ENCODE results near the gene C16orf78. TPM values are rescaled to one million over a fixed set of nuclear protein-coding genes. Genes with fewer than 3 reads are reported as not detected.

C16orf78 gene
- total and polyA plus RNA-seq, 2 of the 4 experiments (the other 2 are of a cell fraction): not detected

DNA sequence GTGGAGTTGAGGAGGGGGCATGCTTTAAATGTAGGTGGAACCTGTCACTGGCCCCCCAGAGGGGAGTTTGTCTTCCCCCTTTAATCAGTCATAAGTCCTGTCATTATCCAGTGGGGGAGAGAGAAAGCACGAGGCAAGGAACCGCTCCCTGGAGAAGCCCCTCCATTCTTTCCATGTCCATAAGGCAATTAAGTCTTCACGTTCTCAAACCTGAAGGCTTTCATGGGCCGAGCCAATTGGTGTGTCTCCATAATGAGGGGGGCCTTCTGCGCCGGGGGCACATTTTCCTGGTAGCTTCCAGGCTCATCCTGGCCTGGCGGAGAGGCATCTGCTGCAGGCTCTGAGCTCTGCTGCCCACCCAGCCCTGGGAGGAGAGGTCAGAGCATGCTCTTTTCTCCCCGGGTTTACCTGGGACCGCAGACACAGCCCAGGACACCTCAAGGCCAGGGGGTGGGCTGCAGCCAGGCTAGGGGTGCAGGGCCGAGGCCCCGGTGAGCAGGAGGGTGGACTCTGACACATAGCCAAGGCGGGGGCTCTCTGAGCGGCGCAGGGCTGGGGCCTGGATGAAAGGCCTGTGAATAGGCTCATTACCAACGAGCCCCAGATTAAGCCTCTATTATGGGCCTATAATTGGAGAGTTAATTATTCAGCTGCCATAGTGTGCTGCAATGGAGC is 42.5 kb downstream of the C16orf78 start:
- no peak overlapping the region for H3K4me3 ChIP-seq (ENCODE audit: insufficient read depth, low read depth, low read length)
- dilution Hi-C loops (cut with HindIII; ENCODE audit: low sequenced_read_pairs, unreplicated experiment): no loop called here
- H3K18ac ChIP-seq (ENCODE audit: low read depth, low read length): no peak overlapping the region
- no peak overlapping the region for H3K27ac ChIP-seq (ENCODE audit: insufficient read depth, low read length)
- no peak overlapping the region for H3K56ac ChIP-seq (ENCODE audit: extremely low read depth, insufficient read depth, low read length)
- WGBS, 2 experiments (ENCODE audit: extremely low coverage in 2 of 2, insufficient read length in 1 of 2): 35% methylated on average over 5 of the region's 15 CpGs; no CpG with 5 or more reads in 1 of the 2 experiments
- H3K14ac ChIP-seq (replicated peaks; ENCODE audit: low read depth, low read length): no peak overlapping the region
- BruUV-seq (replicated peaks): no TSS peak
- ChIA-PET CTCF (no interaction called here), POLR2A (ENCODE audit: unreplicated experiment) (no interaction called here)
- in situ Hi-C loops (cut with MboI; ENCODE audit: low sequenced_read_pairs): no loop called here
- ATAC-seq (ENCODE audit: low read depth) (no peak), DNase-seq (no peak)
- H3K4ac ChIP-seq (ENCODE audit: low read depth, low read length): no peak overlapping the region
- no peak overlapping the region for H4K91ac ChIP-seq (ENCODE audit: insufficient read depth, low read depth, low read length)
- TF ChIP-seq POLR2A (IDR thresholded peaks at IDR 0.05; ENCODE audit: low read depth, low read length) (no peak), MAZ (IDR thresholded peaks at IDR 0.05; ENCODE audit: borderline replicate concordance, low read depth, low read length) (no peak), RAD21 (IDR thresholded peaks at IDR 0.05; ENCODE audit: low read length) (no peak), NFE2L2 (IDR thresholded peaks at IDR 0.05; ENCODE audit: low read depth, low read length) (no peak)
- H3K23ac ChIP-seq (ENCODE audit: low read depth, low read length): no peak overlapping the region
- no peaks in the 10 kb centered on the region for H3K79me1 ChIP-seq (ENCODE audit: low read depth in 1 of 2, low read length in 2 of 2)
- no peak overlapping the region for H3K4me2 ChIP-seq (ENCODE audit: low read depth, low read length)
- H2AK9ac ChIP-seq (replicated peaks; ENCODE audit: low read depth, low read length, poor library complexity): no peak overlapping the region
- no peak overlapping the region for H2BK120ac ChIP-seq (ENCODE audit: low read depth, low read length)
- no peaks in the 10 kb centered on the region for H3K4me1 ChIP-seq (ENCODE audit: control insufficient read depth, insufficient read depth, low read length)
- H3K27me3 ChIP-seq (ENCODE audit: control insufficient read depth, insufficient read depth, low read length): no peaks in the 10 kb centered on the region
- H3K9me1 ChIP-seq (ENCODE audit: insufficient read depth, low read length): no peaks in the 10 kb centered on the region
- intact Hi-C loops (cut with micrococcal nuclease): no loop called here
- H2BK5ac ChIP-seq (ENCODE audit: low read depth, low read length, poor library complexity, severe bottlenecking): no peak overlapping the region
- H2BK20ac ChIP-seq (ENCODE audit: low read depth, low read length): no peak overlapping the region
- peak overlapping the region; percentile 7 for H2AFZ ChIP-seq (replicated peaks; ENCODE audit: low read length, poor library complexity)
- H2AK5ac ChIP-seq (ENCODE audit: low read depth, low read length): no peak overlapping the region
- H3K9ac ChIP-seq (ENCODE audit: low read depth, low read length): no peak overlapping the region
- no peak overlapping the region for H2BK15ac ChIP-seq (ENCODE audit: low read depth, low read length)
- no peak overlapping the region for H4K8ac ChIP-seq (ENCODE audit: low read depth in 2 of 2, low read length in 2 of 2)
- no peaks in the 10 kb centered on the region for H3K9me3 ChIP-seq (ENCODE audit: control insufficient read depth, insufficient read depth, low read length)
- no peaks in the 10 kb centered on the region for H4K20me1 ChIP-seq (ENCODE audit: insufficient read depth, low read length)
- H4K5ac ChIP-seq (ENCODE audit: low read depth, low read length): no peak overlapping the region
- H3K36me3 ChIP-seq (ENCODE audit: control insufficient read depth, insufficient read depth, low read length): no peaks in the 10 kb centered on the region
